Hepatocyte (in vitro differentiated cells): ENCODE results near the gene BBIP1. TPM values are rescaled to one million over a fixed set of nuclear protein-coding genes. Genes with fewer than 3 reads are reported as not detected.

Source experiments
- DNase-seq: peaks from one replicate; pipeline ENCODE4 v3.0.0-alpha.2; 2016; ENCODE audit warnings: low spot score
- H2AFZ ChIP-seq: fragments of 200-600 bp; sonication (generic); 2 replicates; pipeline ENCODE4 v1.6.0; 2016; ENCODE audit warnings: antibody characterized with exemption, mild to moderate bottlenecking
- H3K27ac ChIP-seq: fragments of 200-600 bp; sonication (generic); 2 replicates; pipeline ENCODE4 v1.5.1; 2016; ENCODE audit warnings: mild to moderate bottlenecking
- H3K27me3 ChIP-seq: fragments of 200-600 bp; sonication (generic); 2 replicates; pipeline ENCODE4 v1.6.1; 2016
- H3K36me3 ChIP-seq: fragments of 200-600 bp; sonication (generic); replicated peaks from 2 replicates; pipeline ENCODE4 v1.5.1; 2016; ENCODE audit warnings: low read depth; ENCODE audit not compliant: insufficient read depth
- H3K4me1 ChIP-seq: fragments of 200-600 bp; sonication (generic); 2 replicates; pipeline ENCODE4 v1.5.1; 2016; ENCODE audit warnings: mild to moderate bottlenecking, moderate library complexity; ENCODE audit not compliant: insufficient read depth
- H3K4me2 ChIP-seq: fragments of 200-600 bp; sonication (generic); 2 replicates; pipeline ENCODE4 v1.6.0; 2016
- H3K4me3 ChIP-seq: fragments of 200-600 bp; sonication (generic); 2 replicates; pipeline ENCODE4 v1.5.1; 2016; ENCODE audit warnings: mild to moderate bottlenecking
- H3K79me2 ChIP-seq: fragments of 200-600 bp; sonication (generic); 2 replicates; pipeline ENCODE4 v1.6.0; 2017; ENCODE audit warnings: mild to moderate bottlenecking
- H3K9me2 ChIP-seq: fragments of 200-600 bp; sonication (generic); replicated peaks from 2 replicates; pipeline ENCODE4 v1.6.0; 2017; ENCODE audit warnings: mild to moderate bottlenecking; ENCODE audit not compliant: insufficient read depth
- H3K9me3 ChIP-seq: fragments of 200-600 bp; sonication (generic); 2 replicates; pipeline ENCODE4 v1.5.1; 2016; ENCODE audit warnings: low read depth, mild to moderate bottlenecking
- H4K20me1 ChIP-seq: fragments of 200-600 bp; sonication (generic); 2 replicates; pipeline ENCODE4 v1.6.0; 2016; ENCODE audit warnings: mild to moderate bottlenecking; ENCODE audit not compliant: insufficient read depth, poor library complexity, severe bottlenecking
- EZH2 ChIP-seq: fragments of 200-600 bp; sonication (generic); IDR thresholded peaks from 2 replicates; pipeline ENCODE4 v1.6.1; 2016; ENCODE audit warnings: antibody characterized with exemption, mild to moderate bottlenecking, borderline replicate concordance
- EZH2phosphoT487 ChIP-seq: fragments of 200-600 bp; sonication (generic); IDR thresholded peaks from one replicate; pipeline ENCODE4 v1.6.1; 2018; ENCODE audit warnings: antibody characterized with exemption, mild to moderate bottlenecking, low read depth, moderate library complexity; ENCODE audit not compliant: unreplicated experiment, severe bottlenecking
- WGBS: methylation state at CpG from one replicate; pipeline ENCODE4 v1.1.6; 2016; ENCODE audit warnings: low lambda C conversion rate; ENCODE audit errors: missing lambda C conversion rate; 5-methylcytosine and 5-hydroxymethylcytosine counted together
- polyA plus RNA-seq: library from polyadenylated mRNA; unstranded; fragments of >200 nt; fragmentation: Nextera tagmentation; extraction: Ambion mirVana; gene quantifications from 2 replicates; pipeline ENCODE4 v1.2.1, GENCODE V29; 2016
- total RNA-seq: library from RNA; depleted of rRNA; stranded (reverse); fragments of >200 nt; gene quantifications from 2 replicates; pipeline ENCODE4 v1.2.3, GENCODE V29; 2014
- TF ChIP-seq, protein P1 (sequence below): fragments of 200-600 bp; sonication (generic); IDR thresholded peaks from 2 replicates; pipeline ENCODE4 v1.5.1; 2016; ENCODE audit warnings: antibody characterized with exemption, mild to moderate bottlenecking; ENCODE audit not compliant: poor library complexity

Gene BBIP1
- total and polyA plus RNA-seq, 2 experiments from 2014 or later = 21.5 to 47.9 TPM

DNA sequence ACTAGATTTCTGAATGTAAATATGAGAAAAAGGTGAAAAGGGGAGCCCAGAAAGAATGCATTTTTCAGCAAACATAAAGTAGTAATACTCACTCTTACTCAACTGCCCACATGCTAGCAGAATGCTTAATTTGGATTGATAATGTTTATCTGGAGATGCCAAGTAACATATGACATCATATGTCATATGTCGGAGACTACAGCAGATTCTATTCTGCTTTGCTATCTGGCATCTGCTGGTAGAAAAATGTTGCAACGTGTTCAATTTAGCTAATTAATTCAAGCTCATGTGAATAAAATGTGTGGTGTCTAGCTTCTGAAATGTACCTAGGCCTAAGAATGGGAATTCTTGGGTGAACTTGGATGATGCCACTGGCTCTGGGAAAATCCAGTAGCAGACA, 4.5 kb downstream of the BBIP1 start:
- no peak for DNase-seq

DNA sequence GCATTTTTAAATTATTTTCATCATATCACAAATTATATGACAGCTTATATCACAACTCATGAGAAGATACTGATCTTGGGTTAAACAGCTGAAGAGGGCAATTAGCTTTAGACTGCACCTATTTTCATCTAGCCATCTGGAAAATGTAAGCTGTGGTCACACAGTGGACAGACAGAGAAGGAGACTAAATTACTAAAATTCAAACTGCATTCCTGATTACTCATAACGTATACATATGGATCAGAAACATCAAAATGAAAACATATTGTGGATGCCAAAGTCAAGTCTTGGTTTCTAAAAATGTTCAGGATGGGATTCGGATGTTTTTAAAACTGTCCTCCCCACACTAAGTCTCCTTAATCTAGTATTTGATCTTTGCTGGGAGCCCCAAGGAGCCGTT, 6.6 kb downstream of the BBIP1 start:
- no peak overlapping the region for H3K4me2 ChIP-seq
- H3K4me1 ChIP-seq = peaks cover 2% of the 10 kb centered on the region
- no peaks in the 10 kb centered on the region for H3K9me2 ChIP-seq
- no peaks in the 10 kb centered on the region for H3K27me3 ChIP-seq
- no peak overlapping the region for H3K27ac ChIP-seq
- H3K36me3 ChIP-seq = no peaks in the 10 kb centered on the region
- H3K79me2 ChIP-seq = peaks cover 11% of the 10 kb centered on the region
- DNase-seq = no peak
- WGBS = 66% methylated on average over 3 of the region's 3 CpGs
- no peak overlapping the region for H2AFZ ChIP-seq
- no peaks in the 10 kb centered on the region for H3K9me3 ChIP-seq
- H4K20me1 ChIP-seq = no peaks in the 10 kb centered on the region
- TF ChIP-seq EZH2phosphoT487 (no peak), EZH2 (no peak)
- TF ChIP-seq, protein P1, sequence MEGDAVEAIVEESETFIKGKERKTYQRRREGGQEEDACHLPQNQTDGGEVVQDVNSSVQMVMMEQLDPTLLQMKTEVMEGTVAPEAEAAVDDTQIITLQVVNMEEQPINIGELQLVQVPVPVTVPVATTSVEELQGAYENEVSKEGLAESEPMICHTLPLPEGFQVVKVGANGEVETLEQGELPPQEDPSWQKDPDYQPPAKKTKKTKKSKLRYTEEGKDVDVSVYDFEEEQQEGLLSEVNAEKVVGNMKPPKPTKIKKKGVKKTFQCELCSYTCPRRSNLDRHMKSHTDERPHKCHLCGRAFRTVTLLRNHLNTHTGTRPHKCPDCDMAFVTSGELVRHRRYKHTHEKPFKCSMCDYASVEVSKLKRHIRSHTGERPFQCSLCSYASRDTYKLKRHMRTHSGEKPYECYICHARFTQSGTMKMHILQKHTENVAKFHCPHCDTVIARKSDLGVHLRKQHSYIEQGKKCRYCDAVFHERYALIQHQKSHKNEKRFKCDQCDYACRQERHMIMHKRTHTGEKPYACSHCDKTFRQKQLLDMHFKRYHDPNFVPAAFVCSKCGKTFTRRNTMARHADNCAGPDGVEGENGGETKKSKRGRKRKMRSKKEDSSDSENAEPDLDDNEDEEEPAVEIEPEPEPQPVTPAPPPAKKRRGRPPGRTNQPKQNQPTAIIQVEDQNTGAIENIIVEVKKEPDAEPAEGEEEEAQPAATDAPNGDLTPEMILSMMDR = no peak
- no peak overlapping the region for H3K4me3 ChIP-seq

More for the DNA sequence above, 4.5 kb downstream of the BBIP1 start:
- Histone ChIP-seq H3K4me2 (no peak overlapping the region), H3K79me2 (peaks cover 15% of the 10 kb centered on the region), H3K9me2 (no peaks in the 10 kb centered on the region), H3K4me3 (no peak overlapping the region), H3K27ac (no peak overlapping the region), H3K9me3 (no peaks in the 10 kb centered on the region), H3K27me3 (no peaks in the 10 kb centered on the region), H4K20me1 (no peaks in the 10 kb centered on the region), H3K4me1 (peaks cover 7% of the 10 kb centered on the region), H2AFZ (no peak overlapping the region), H3K36me3 (no peaks in the 10 kb centered on the region)
- TF ChIP-seq EZH2phosphoT487 = no peak
- TF ChIP-seq, protein P1 = no peak
- TF ChIP-seq EZH2 = no peak
- 93% methylated on average over 2 of the region's 2 CpGs for WGBS

DNA sequence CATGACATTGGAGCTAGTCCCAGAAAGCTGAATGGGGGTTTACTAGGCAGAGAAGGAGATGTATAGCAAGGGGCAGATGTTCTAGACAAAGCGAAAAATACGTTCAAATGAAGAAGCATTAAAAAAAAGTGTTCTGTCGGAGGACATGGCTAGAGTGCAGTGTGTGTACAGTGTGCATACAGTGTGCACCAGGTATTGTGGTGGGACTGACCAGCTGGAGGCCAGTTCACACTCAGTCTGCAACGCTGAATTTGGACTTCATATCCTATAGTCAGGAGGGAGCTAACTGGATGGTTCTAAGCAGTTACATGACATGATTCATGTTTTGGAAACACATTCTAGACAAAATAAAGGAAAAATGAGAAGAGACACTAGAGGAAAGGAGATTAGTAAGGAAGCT, 8.8 kb downstream of the BBIP1 start:
- no peak overlapping the region for H2AFZ ChIP-seq
- WGBS = 92% methylated on average over 4 of the region's 4 CpGs

More for the DNA sequence above, 8.8 kb downstream of the BBIP1 start:
- Histone ChIP-seq H3K79me2 (no peaks in the 10 kb centered on the region), H3K36me3 (no peaks in the 10 kb centered on the region), H3K27me3 (no peaks in the 10 kb centered on the region), H3K4me1 (no peaks in the 10 kb centered on the region), H3K9me3 (no peaks in the 10 kb centered on the region), H3K9me2 (no peaks in the 10 kb centered on the region), H4K20me1 (no peaks in the 10 kb centered on the region), H3K4me2 (no peak overlapping the region), H3K4me3 (no peak overlapping the region), H3K27ac (no peak overlapping the region)
- no peak for DNase-seq
- TF ChIP-seq, protein P1 = no peak
- TF ChIP-seq EZH2 = no peak
- TF ChIP-seq EZH2phosphoT487 = no peak
